HEK293 (cell line): ENCODE data around the gene TRAPPC12.
A peak's percentile ranks its signal among the peaks of the same experiment; 100 is the strongest.

ENCODE experiments used
- CTCF ChIA-PET: fragments of 350-600 bp; formaldehyde crosslinking; extraction: SDS; loops from one replicate; lab custom pipeline; 2021; ENCODE audit warnings: antibody characterized with exemption; lab: Yijun Ruan, JAX
- POLR2A ChIA-PET: fragments of 300-600 bp; formaldehyde crosslinking; extraction: SDS; loops from one replicate; lab custom pipeline; 2020; ENCODE audit warnings: antibody characterized with exemption, inconsistent platforms; lab: Yijun Ruan, JAX
- H3K27ac ChIP-seq: fragments of 200-500 bp; sonication (Bioruptor generic); 2 replicates; pipeline ENCODE4 v1.5.1; 2014; ENCODE audit warnings: low read depth, low read length, control low read depth, inconsistent platforms; ENCODE audit errors: extremely low read depth
- H3K36me3 ChIP-seq, 2 experiments: fragments of 200-500 bp in 1 of 2; sonication (Bioruptor generic) in 1 of 2; 1 replicate in 1 of 2; 2 replicates in 1 of 2; pipeline ENCODE4 v1.5.1; 2014 to 2017; ENCODE audit warnings: inconsistent platforms in 2 of 2, low read length in 2 of 2; ENCODE audit not compliant: control insufficient read depth in 2 of 2, insufficient read depth in 1 of 2
- H3K4me1 ChIP-seq: fragments of 200-500 bp; sonication (Bioruptor generic); 2 replicates; pipeline ENCODE4 v1.5.1; 2014; ENCODE audit warnings: mild to moderate bottlenecking, low read length, inconsistent platforms; ENCODE audit not compliant: control insufficient read depth, insufficient read depth
- H3K4me3 ChIP-seq: 2 replicates; pipeline ENCODE4 v1.5.1; 2011; ENCODE audit warnings: low read depth, mild to moderate bottlenecking, control low read depth, low read length, moderate library complexity
- H3K9me3 ChIP-seq: fragments of 200-500 bp; sonication (Bioruptor generic); 2 replicates; pipeline ENCODE4 v1.5.1; 2014; ENCODE audit warnings: low read depth, low read length, inconsistent platforms; ENCODE audit not compliant: control insufficient read depth, insufficient read depth
- BCL11B ChIP-seq: fragments of 450-650 bp; formaldehyde crosslinking; IDR thresholded peaks from 2 replicates; pipeline ENCODE4 v1.5.1; 2016; ENCODE audit warnings: low read depth, missing biosample characterization, missing genetic modification characterization
- SALL2 ChIP-seq: fragments of 450-650 bp; formaldehyde crosslinking; IDR thresholded peaks from 2 replicates; pipeline ENCODE4 v1.5.0; 2017; ENCODE audit warnings: missing biosample characterization, mild to moderate bottlenecking, missing genetic modification characterization, borderline replicate concordance
- SCRT1 ChIP-seq: fragments of 450-650 bp; formaldehyde crosslinking; IDR thresholded peaks from 2 replicates; pipeline ENCODE4 v1.5.1; 2016; ENCODE audit warnings: missing biosample characterization, missing genetic modification characterization, borderline replicate concordance
- SCRT2 ChIP-seq: fragments of 450-650 bp; formaldehyde crosslinking; IDR thresholded peaks from 2 replicates; pipeline ENCODE4 v1.5.1; 2016; ENCODE audit warnings: missing biosample characterization, missing genetic modification characterization
- SP2 ChIP-seq: fragments of 450-650 bp; formaldehyde crosslinking; IDR thresholded peaks from 2 replicates; pipeline ENCODE4 v1.5.1; 2016; ENCODE audit warnings: missing biosample characterization, missing genetic modification characterization
- ZNF132 ChIP-seq: fragments of 450-650 bp; formaldehyde crosslinking; IDR thresholded peaks from 2 replicates; pipeline ENCODE4 v1.5.1; 2017; ENCODE audit warnings: missing biosample characterization, missing genetic modification characterization, borderline replicate concordance
- ZNF133 ChIP-seq: fragments of 450-650 bp; formaldehyde crosslinking; IDR thresholded peaks from 2 replicates; pipeline ENCODE4 v1.5.1; 2016; ENCODE audit warnings: missing biosample characterization, missing genetic modification characterization
- ZNF391 ChIP-seq: fragments of 450-650 bp; formaldehyde crosslinking; IDR thresholded peaks from 2 replicates; pipeline ENCODE4 v1.5.1; 2016; ENCODE audit warnings: low read depth, missing biosample characterization, missing genetic modification characterization, borderline replicate concordance
- ZNF404 ChIP-seq: fragments of 450-650 bp; formaldehyde crosslinking; IDR thresholded peaks from 2 replicates; pipeline ENCODE4 v1.5.1; 2017; ENCODE audit warnings: missing biosample characterization, missing genetic modification characterization
- ZNF626 ChIP-seq: fragments of 450-650 bp; sonication (Bioruptor Pico); formaldehyde crosslinking; IDR thresholded peaks from 2 replicates; pipeline ENCODE4 v1.5.1; 2018; ENCODE audit warnings: missing biosample characterization, missing genetic modification characterization, inconsistent platforms
- ZSCAN23 ChIP-seq: fragments of 450-650 bp; formaldehyde crosslinking; IDR thresholded peaks from 2 replicates; pipeline ENCODE4 v1.5.1; 2016; ENCODE audit warnings: missing biosample characterization, missing genetic modification characterization
- ZSCAN30 ChIP-seq: fragments of 450-650 bp; IDR thresholded peaks from 2 replicates; pipeline ENCODE4 v1.5.1; 2018; ENCODE audit warnings: missing biosample characterization, mild to moderate bottlenecking, missing genetic modification characterization, moderate library complexity
- TF ChIP-seq, protein P1 (sequence below): fragments of 450-650 bp; formaldehyde crosslinking; IDR thresholded peaks from 2 replicates; pipeline ENCODE4 v1.5.1; 2017; ENCODE audit warnings: missing biosample characterization, missing genetic modification characterization
- TF ChIP-seq, protein P2 (sequence below): fragments of 450-650 bp; formaldehyde crosslinking; IDR thresholded peaks from 2 replicates; pipeline ENCODE4 v1.5.1; 2016; ENCODE audit warnings: missing biosample characterization, missing genetic modification characterization
- TF ChIP-seq, protein P3 (sequence below): fragments of 450-650 bp; formaldehyde crosslinking; optimal IDR thresholded peaks from 2 replicates; pipeline ENCODE3; 2016; ENCODE audit warnings: missing biosample characterization, mild to moderate bottlenecking, missing genetic modification characterization
- TF ChIP-seq, protein P4 (sequence below): fragments of 450-650 bp; formaldehyde crosslinking; IDR thresholded peaks from 2 replicates; pipeline ENCODE4 v1.5.1; 2017; ENCODE audit warnings: missing biosample characterization, missing genetic modification characterization
- TF ChIP-seq, protein P5 (sequence below): fragments of 450-650 bp; formaldehyde crosslinking; IDR thresholded peaks from 2 replicates; pipeline ENCODE4 v1.5.1; 2016; ENCODE audit warnings: missing biosample characterization, missing genetic modification characterization

The TRAPPC12 gene

DNA sequence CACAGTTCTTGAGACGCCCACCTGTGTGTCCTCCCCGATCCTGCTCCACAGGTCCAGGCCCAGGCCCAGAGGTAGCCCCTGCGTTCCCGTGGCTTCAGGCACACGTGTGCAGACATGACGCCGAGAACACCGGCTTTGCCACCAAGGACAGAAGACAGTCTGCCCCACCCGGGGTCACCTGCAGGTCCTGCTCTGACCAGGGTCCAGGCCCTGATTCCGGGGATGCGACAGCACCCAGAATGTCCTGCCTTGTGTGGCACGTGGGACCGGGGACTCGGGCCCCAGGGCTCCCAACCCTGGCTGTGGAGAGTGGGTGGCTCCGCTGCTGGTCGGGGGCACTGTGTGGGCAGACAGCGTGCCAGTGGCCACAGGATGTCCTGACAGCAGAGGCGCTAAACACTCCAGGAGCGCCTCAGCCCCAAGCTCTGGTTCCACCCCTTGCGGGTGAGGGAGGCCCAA is 102.9 kb downstream of the TRAPPC12 start:
- ChIA-PET CTCF (no interaction called here), POLR2A (no interaction called here)
- peaks cover 0 to 19% of the 10 kb centered on the region in 2 experiments; a peak in 2 of 3 replicates for H3K36me3 ChIP-seq
- H3K27ac ChIP-seq, result no peak overlapping the region
- no peaks in the 10 kb centered on the region for H3K9me3 ChIP-seq
- TF ChIP-seq, protein P1, sequence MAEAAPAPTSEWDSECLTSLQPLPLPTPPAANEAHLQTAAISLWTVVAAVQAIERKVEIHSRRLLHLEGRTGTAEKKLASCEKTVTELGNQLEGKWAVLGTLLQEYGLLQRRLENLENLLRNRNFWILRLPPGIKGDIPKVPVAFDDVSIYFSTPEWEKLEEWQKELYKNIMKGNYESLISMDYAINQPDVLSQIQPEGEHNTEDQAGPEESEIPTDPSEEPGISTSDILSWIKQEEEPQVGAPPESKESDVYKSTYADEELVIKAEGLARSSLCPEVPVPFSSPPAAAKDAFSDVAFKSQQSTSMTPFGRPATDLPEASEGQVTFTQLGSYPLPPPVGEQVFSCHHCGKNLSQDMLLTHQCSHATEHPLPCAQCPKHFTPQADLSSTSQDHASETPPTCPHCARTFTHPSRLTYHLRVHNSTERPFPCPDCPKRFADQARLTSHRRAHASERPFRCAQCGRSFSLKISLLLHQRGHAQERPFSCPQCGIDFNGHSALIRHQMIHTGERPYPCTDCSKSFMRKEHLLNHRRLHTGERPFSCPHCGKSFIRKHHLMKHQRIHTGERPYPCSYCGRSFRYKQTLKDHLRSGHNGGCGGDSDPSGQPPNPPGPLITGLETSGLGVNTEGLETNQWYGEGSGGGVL (tag by site-specific recombination), result no peak
- 0 out of 2 replicates have a peak, but pooled peaks have one; percentile 24 for TF ChIP-seq SCRT1 (tag by site-specific recombination)
- H3K4me3 ChIP-seq, result no peak overlapping the region
- H3K4me1 ChIP-seq, result no peaks in the 10 kb centered on the region

DNA sequence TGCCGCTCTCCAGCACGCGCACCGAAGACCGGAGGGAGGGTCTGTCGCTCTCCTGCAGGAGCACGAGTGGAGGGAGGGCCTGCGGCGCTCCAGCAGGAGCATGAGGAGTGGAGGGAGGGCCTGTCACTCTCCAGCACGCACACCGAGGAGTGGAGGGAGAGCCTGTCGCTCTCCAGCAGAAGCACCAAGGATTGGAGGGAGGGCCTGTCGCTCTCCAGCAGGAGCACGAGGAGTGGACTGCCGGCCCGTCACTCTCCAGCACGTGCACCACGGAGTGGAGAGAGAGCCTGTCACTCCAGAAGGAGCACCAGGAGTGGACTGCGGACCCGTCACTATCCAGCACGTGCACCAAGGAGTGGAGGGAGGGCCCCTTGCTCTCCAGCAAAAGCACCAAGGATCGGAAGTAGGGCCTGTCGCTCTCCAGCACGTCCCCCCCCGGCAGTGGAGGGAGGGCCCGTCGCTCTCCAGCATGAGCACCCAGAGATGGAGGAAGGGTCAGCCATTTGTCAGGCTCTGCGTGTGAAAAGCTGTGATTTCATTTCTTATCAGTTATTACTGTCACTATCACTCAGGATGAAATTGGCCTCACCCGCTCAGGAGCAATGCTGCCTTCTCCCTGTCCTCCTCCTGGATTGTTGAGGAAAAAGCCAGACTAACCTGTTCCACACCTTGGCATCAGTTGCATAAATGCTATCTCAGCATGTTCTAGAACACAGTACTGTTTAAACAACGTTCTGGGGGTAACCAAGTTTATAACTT is 103.9 kb downstream of the TRAPPC12 start:
- Histone ChIP-seq H3K27ac (no peak overlapping the region), H3K4me1 (no peaks in the 10 kb centered on the region), H3K4me3 (no peak overlapping the region), H3K9me3 (no peaks in the 10 kb centered on the region), H3K36me3 (peaks cover 0 to 15% of the 10 kb centered on the region in 2 experiments; a peak in 2 of 3 replicates)
- POLR2A ChIA-PET, result no interaction called here
- TF ChIP-seq BCL11B (tag by site-specific recombination), result no peak
- TF ChIP-seq SP2 (tag by site-specific recombination), result peak; percentile 35
- TF ChIP-seq SCRT2 (tag by site-specific recombination), result 0 out of 2 replicates have a peak, but pooled peaks have one; percentile 25
- TF ChIP-seq SCRT1 (tag by site-specific recombination), result peak; percentile 26; the same call in 1 of the 2 replicates
- TF ChIP-seq, protein P2, sequence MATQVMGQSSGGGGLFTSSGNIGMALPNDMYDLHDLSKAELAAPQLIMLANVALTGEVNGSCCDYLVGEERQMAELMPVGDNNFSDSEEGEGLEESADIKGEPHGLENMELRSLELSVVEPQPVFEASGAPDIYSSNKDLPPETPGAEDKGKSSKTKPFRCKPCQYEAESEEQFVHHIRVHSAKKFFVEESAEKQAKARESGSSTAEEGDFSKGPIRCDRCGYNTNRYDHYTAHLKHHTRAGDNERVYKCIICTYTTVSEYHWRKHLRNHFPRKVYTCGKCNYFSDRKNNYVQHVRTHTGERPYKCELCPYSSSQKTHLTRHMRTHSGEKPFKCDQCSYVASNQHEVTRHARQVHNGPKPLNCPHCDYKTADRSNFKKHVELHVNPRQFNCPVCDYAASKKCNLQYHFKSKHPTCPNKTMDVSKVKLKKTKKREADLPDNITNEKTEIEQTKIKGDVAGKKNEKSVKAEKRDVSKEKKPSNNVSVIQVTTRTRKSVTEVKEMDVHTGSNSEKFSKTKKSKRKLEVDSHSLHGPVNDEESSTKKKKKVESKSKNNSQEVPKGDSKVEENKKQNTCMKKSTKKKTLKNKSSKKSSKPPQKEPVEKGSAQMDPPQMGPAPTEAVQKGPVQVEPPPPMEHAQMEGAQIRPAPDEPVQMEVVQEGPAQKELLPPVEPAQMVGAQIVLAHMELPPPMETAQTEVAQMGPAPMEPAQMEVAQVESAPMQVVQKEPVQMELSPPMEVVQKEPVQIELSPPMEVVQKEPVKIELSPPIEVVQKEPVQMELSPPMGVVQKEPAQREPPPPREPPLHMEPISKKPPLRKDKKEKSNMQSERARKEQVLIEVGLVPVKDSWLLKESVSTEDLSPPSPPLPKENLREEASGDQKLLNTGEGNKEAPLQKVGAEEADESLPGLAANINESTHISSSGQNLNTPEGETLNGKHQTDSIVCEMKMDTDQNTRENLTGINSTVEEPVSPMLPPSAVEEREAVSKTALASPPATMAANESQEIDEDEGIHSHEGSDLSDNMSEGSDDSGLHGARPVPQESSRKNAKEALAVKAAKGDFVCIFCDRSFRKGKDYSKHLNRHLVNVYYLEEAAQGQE (tag by site-specific recombination), result peak; percentile 93
- TF ChIP-seq, protein P3, sequence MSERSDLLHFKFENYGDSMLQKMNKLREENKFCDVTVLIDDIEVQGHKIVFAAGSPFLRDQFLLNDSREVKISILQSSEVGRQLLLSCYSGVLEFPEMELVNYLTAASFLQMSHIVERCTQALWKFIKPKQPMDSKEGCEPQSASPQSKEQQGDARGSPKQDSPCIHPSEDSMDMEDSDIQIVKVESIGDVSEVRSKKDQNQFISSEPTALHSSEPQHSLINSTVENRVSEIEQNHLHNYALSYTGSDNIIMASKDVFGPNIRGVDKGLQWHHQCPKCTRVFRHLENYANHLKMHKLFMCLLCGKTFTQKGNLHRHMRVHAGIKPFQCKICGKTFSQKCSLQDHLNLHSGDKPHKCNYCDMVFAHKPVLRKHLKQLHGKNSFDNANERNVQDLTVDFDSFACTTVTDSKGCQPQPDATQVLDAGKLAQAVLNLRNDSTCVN (tag by site-specific recombination), result no peak
- TF ChIP-seq ZSCAN23, result no peak
- TF ChIP-seq, all 188 proteins: peak for 4
- CTCF ChIA-PET, result interaction anchor here (0.6 kb wide), 1 partner anchor 1524 kb away, joined by 4 read pairs; no protein-coding TSS in a partner anchor

DNA sequence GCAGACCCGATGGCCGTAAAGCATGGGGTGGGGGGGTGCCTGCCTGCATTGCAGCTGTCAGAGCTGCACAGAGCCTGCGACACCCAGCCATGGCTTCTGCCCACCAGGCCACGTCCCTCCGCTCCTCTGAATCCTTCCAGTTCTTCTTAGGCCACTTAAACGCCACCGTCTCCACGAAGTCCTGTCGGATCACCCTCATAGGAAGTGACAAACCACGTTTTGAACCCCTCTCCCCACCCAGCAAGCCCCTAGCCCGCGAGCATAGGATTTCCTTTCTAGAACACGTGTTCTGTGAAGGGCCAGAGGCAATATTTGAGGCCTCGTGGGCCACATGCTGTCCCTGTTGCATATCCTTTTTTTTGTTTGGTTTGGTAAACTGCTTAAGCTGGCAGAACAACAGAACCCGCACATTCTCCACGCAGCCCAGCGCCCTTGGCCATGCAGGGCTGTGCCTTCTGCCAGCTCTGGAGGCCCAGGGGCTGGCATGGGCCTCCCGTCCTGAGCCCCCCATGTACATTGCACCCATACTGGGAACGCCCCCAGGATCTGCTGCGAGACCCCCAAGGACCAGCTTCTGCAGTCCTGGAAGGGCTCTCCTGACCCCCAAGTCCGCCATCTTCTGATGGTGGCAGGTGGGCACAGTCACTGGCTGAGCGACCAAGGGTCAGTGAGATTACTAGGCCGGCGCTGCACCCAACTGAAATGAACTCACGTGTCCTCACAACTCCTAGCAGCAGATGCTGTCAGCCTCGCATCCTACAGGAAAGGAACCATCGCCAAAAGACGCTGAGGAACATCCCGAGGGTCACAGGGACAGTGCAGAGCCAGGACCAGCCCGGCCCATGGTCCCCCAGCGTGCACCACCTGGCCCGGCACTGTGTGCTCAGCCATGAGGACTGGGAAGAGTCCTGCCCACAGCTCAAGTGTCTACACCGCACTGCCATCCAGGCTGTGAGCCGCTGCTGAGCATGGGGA is 104.8 kb downstream of the TRAPPC12 start:
- ChIA-PET CTCF (interaction anchor here (0.6 kb wide), 1 partner anchor 1525 kb away, joined by 4 read pairs; no protein-coding TSS in a partner anchor), POLR2A (no interaction called here)
- no peak overlapping the region for H3K4me3 ChIP-seq
- H3K36me3 ChIP-seq, result peaks cover 0 to 7% of the 10 kb centered on the region in 2 experiments; a peak in 1 of 3 replicates
- no peaks in the 10 kb centered on the region for H3K9me3 ChIP-seq
- H3K4me1 ChIP-seq, result no peaks in the 10 kb centered on the region
- H3K27ac ChIP-seq, result no peak overlapping the region
- TF ChIP-seq ZNF133 (tag by site-specific recombination), result no peak
- no peak for TF ChIP-seq ZNF391 (tag by site-specific recombination)
- TF ChIP-seq, protein P4, sequence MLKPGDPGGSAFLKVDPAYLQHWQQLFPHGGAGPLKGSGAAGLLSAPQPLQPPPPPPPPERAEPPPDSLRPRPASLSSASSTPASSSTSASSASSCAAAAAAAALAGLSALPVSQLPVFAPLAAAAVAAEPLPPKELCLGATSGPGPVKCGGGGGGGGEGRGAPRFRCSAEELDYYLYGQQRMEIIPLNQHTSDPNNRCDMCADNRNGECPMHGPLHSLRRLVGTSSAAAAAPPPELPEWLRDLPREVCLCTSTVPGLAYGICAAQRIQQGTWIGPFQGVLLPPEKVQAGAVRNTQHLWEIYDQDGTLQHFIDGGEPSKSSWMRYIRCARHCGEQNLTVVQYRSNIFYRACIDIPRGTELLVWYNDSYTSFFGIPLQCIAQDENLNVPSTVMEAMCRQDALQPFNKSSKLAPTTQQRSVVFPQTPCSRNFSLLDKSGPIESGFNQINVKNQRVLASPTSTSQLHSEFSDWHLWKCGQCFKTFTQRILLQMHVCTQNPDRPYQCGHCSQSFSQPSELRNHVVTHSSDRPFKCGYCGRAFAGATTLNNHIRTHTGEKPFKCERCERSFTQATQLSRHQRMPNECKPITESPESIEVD (tag by site-specific recombination), result no peak
- no peak for TF ChIP-seq SALL2 (tag by site-specific recombination)
- no peak for TF ChIP-seq ZNF404 (tag by site-specific recombination)
- TF ChIP-seq ZNF132 (tag by site-specific recombination), result no peak
- TF ChIP-seq ZNF626, result no peak
- TF ChIP-seq, protein P5, sequence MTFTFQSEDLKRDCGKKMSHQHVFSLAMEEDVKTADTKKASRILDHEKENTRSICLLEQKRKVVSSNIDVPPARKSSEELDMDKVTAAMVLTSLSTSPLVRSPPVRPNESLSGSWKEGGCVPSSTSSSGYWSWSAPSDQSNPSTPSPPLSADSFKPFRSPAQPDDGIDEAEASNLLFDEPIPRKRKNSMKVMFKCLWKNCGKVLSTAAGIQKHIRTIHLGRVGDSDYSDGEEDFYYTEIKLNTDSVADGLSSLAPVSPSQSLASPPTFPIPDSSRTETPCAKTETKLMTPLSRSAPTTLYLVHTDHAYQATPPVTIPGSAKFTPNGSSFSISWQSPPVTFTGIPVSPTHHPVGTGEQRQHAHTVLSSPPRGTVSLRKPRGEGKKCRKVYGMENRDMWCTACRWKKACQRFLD, result no peak
- no peak for TF ChIP-seq ZSCAN30 (tag by site-specific recombination)
